H9 (cell line): ENCODE data around the gene MOV10. TPM values are rescaled to one million over a fixed set of nuclear protein-coding genes. Genes with fewer than 3 reads are reported as not detected.

Experiments
- DNase-seq: peaks from one replicate; pipeline ENCODE4 v3.0.0-alpha.2; 2017
- H2AFZ ChIP-seq: one replicate; pipeline ENCODE4 v1.6.1; 2013; ENCODE audit warnings: mild to moderate bottlenecking, low read length, control low read depth, moderate library complexity
- H2AK5ac ChIP-seq: 2 replicates; pipeline ENCODE4 v1.6.1; 2013; ENCODE audit warnings: low read length, control low read depth, mixed read lengths; ENCODE audit not compliant: insufficient read length
- H2BK120ac ChIP-seq: one replicate; pipeline ENCODE4 v1.6.1; 2013; ENCODE audit warnings: low read depth, mild to moderate bottlenecking, low read length, control low read depth, inconsistent platforms; ENCODE audit not compliant: poor library complexity, severe bottlenecking
- H2BK12ac ChIP-seq: 2 replicates; pipeline ENCODE4 v1.6.1; 2013; ENCODE audit warnings: low read length, control low read depth, mixed read lengths, low read depth; ENCODE audit not compliant: insufficient read length
- H2BK15ac ChIP-seq: 2 replicates; pipeline ENCODE4 v1.6.1; 2013; ENCODE audit warnings: low read depth, low read length, control low read depth
- H2BK20ac ChIP-seq: one replicate; pipeline ENCODE4 v1.6.1; 2013; ENCODE audit warnings: low read depth, mild to moderate bottlenecking, low read length, control low read depth, inconsistent platforms; ENCODE audit not compliant: poor library complexity, severe bottlenecking
- H2BK5ac ChIP-seq: 2 replicates; pipeline ENCODE4 v1.6.1; 2013; ENCODE audit warnings: low read length, control low read depth, mixed read lengths; ENCODE audit not compliant: insufficient read length
- H3K14ac ChIP-seq: 2 replicates; pipeline ENCODE4 v1.6.1; 2013; ENCODE audit warnings: low read length, control low read depth; ENCODE audit not compliant: insufficient read depth
- H3K18ac ChIP-seq: 2 replicates; pipeline ENCODE4 v1.6.1; 2013; ENCODE audit warnings: low read depth, mild to moderate bottlenecking, mixed read lengths, low read length, control low read depth; ENCODE audit not compliant: insufficient read length
- H3K23ac ChIP-seq: 2 replicates; pipeline ENCODE4 v1.6.1; 2013; ENCODE audit warnings: low read length, control low read depth, mixed read lengths, low read depth; ENCODE audit not compliant: insufficient read length
- H3K23me2 ChIP-seq: 2 replicates; pipeline ENCODE4 v1.6.1; 2013; ENCODE audit warnings: low read depth, mild to moderate bottlenecking, mixed read lengths, low read length, control low read depth; ENCODE audit not compliant: insufficient read length, poor library complexity, severe bottlenecking
- H3K27ac ChIP-seq: 2 replicates; pipeline ENCODE4 v1.5.1; 2013; ENCODE audit warnings: low read length, control low read depth, mixed read lengths, low read depth; ENCODE audit not compliant: insufficient read length
- H3K27me3 ChIP-seq: 2 replicates; pipeline ENCODE4 v1.6.1; 2013; ENCODE audit warnings: low read length, control low read depth, inconsistent platforms; ENCODE audit not compliant: insufficient read depth
- H3K4ac ChIP-seq: 2 replicates; pipeline ENCODE4 v1.6.1; 2013; ENCODE audit warnings: low read depth, mild to moderate bottlenecking, control low read depth, inconsistent platforms, low read length, moderate library complexity
- H3K4me1 ChIP-seq: 2 replicates; pipeline ENCODE4 v1.6.1; 2013; ENCODE audit warnings: low read length, control low read depth, inconsistent platforms; ENCODE audit not compliant: insufficient read depth
- H3K4me2 ChIP-seq: 2 replicates; pipeline ENCODE4 v1.6.1; 2013; ENCODE audit warnings: low read length, control low read depth, mixed read lengths; ENCODE audit not compliant: insufficient read length, insufficient read depth
- H3K56ac ChIP-seq: 2 replicates; pipeline ENCODE4 v1.6.1; 2013; ENCODE audit warnings: low read depth, mild to moderate bottlenecking, mixed read lengths, low read length, control low read depth; ENCODE audit not compliant: insufficient read length
- H3K79me1 ChIP-seq: 2 replicates; pipeline ENCODE4 v1.6.1; 2013; ENCODE audit warnings: low read depth, mild to moderate bottlenecking, moderate library complexity, low read length, control low read depth, inconsistent platforms; ENCODE audit not compliant: insufficient read depth, poor library complexity, severe bottlenecking
- H3K79me2 ChIP-seq: 2 replicates; pipeline ENCODE4 v1.6.1; 2013; ENCODE audit warnings: low read length, control low read depth, inconsistent platforms; ENCODE audit not compliant: insufficient read depth
- H3K9ac ChIP-seq: 2 replicates; pipeline ENCODE4 v1.6.1; 2013; ENCODE audit warnings: low read length, control low read depth, mixed read lengths; ENCODE audit not compliant: insufficient read length; ENCODE audit errors: extremely low read depth
- H3K9me3 ChIP-seq: one replicate; pipeline ENCODE4 v1.6.1; 2013; ENCODE audit warnings: low read depth, low read length, inconsistent platforms; ENCODE audit not compliant: control insufficient read depth
- H3T11ph ChIP-seq: one replicate; pipeline ENCODE4 v1.6.1; 2013; ENCODE audit warnings: mild to moderate bottlenecking, low read length, control low read depth, inconsistent platforms
- H4K20me1 ChIP-seq: one replicate; pipeline ENCODE4 v1.6.1; 2013; ENCODE audit not compliant: control insufficient read depth, insufficient read length, insufficient read depth
- H4K5ac ChIP-seq: 2 replicates; pipeline ENCODE4 v1.6.1; 2013; ENCODE audit warnings: low read depth, mild to moderate bottlenecking, mixed read lengths, low read length, control low read depth; ENCODE audit not compliant: insufficient read length
- H4K8ac ChIP-seq: replicated peaks from 2 replicates; pipeline ENCODE4 v1.6.1; 2013; ENCODE audit warnings: low read length, control low read depth, mixed read lengths, low read depth; ENCODE audit not compliant: insufficient read length
- H4K91ac ChIP-seq: 2 replicates; pipeline ENCODE4 v1.6.1; 2013; ENCODE audit warnings: low read depth, mild to moderate bottlenecking, moderate library complexity, mixed read lengths, low read length, control low read depth; ENCODE audit not compliant: insufficient read length
- H3K27ac Mint-ChIP-seq, 3 experiments: 2 replicates in 2 of 3; 3 replicates in 1 of 3; pipeline ENCODE4 v1.8.0; 2020 to 2021; ENCODE audit warnings: mixed read lengths in 3 of 3, mild to moderate bottlenecking in 1 of 3, moderate library complexity in 1 of 3
- H3K27me3 Mint-ChIP-seq: 2 replicates; pipeline ENCODE4 v1.8.0; 2021; ENCODE audit warnings: low read depth, mild to moderate bottlenecking, moderate library complexity, mixed read lengths
- H3K36me3 Mint-ChIP-seq, 3 experiments: 2 replicates in 2 of 3; 3 replicates in 1 of 3; pipeline ENCODE4 v1.8.0; 2020 to 2021; ENCODE audit warnings: low read depth in 3 of 3, mixed read lengths in 3 of 3; ENCODE audit not compliant: insufficient read depth in 1 of 3
- H3K4me1 Mint-ChIP-seq, 2 experiments: 2 replicates each; pipeline ENCODE4 v1.8.0; 2020; ENCODE audit warnings: mixed read lengths in 2 of 2
- H3K4me3 Mint-ChIP-seq, 2 experiments: 2 replicates in 1 of 2; 3 replicates in 1 of 2; pipeline ENCODE4 v1.8.0; 2020 to 2021; ENCODE audit warnings: mild to moderate bottlenecking in 2 of 2, mixed read lengths in 2 of 2, moderate library complexity in 1 of 2
- H3K9me3 Mint-ChIP-seq, 2 experiments: 2 replicates in 1 of 2; 3 replicates in 1 of 2; pipeline ENCODE4 v1.8.0; 2020; ENCODE audit warnings: mild to moderate bottlenecking in 2 of 2, mixed read lengths in 2 of 2, moderate library complexity in 1 of 2
- WGBS: extraction: QIAGEN DNeasy Blood & Tissue Kit; methylation state at CpG from one replicate; pipeline ENCODE4 v1.1.7; 2013; ENCODE audit warnings: missing lambda C conversion rate, low lambda C conversion rate, mixed read lengths; ENCODE audit not compliant: insufficient read length; ENCODE audit errors: extremely low coverage; 5-methylcytosine and 5-hydroxymethylcytosine counted together
- total RNA-seq: library from RNA; stranded (reverse); gene quantifications from 2 replicates; pipeline ENCODE4 v1.2.1, GENCODE V29; 2021
- TF ChIP-seq, protein P1 (sequence below): fragments of 200-600 bp; sonication (generic); conservative IDR thresholded peaks from 3 replicates; pipeline ENCODE4 v1.8.0; 2021; ENCODE audit warnings: antibody characterized with exemption, mild to moderate bottlenecking

Gene MOV10
- total RNA-seq, 1 experiment from 2014 or later, result 77.8 TPM

DNA sequence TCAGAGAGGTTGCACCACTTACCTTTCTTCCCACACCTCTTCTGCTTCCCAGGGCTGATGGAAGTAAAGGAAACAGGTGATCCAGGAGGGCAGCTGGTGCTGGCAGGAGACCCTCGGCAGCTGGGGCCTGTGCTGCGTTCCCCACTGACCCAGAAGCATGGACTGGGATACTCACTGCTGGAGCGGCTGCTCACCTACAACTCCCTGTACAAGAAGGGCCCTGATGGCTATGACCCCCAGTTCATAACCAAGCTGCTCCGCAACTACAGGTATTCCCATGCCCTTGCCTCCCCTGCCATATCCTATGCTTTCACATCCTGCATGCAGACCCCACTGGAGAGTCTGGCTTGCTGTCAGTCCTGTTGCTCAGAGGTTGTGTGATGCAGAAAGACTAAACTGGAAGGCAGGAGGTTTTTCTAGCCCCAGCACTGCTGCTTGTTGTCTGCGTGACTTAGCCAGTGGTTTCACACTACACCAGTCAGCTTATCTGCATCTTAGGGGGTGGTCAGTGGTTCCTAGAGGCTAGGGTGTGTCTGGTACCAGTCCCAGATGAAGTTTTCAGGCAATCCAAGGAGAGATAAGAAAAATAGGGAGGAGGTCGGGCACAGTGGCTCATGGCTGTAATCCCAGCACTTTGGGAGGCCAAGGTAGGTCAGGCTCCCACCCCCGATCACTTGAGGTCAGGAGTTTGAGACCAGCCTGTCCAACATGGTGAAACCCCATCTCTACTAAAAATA, 22.3 kb downstream of the MOV10 start:
- H2BK12ac ChIP-seq, result no peak overlapping the region
- TF ChIP-seq, protein P1, sequence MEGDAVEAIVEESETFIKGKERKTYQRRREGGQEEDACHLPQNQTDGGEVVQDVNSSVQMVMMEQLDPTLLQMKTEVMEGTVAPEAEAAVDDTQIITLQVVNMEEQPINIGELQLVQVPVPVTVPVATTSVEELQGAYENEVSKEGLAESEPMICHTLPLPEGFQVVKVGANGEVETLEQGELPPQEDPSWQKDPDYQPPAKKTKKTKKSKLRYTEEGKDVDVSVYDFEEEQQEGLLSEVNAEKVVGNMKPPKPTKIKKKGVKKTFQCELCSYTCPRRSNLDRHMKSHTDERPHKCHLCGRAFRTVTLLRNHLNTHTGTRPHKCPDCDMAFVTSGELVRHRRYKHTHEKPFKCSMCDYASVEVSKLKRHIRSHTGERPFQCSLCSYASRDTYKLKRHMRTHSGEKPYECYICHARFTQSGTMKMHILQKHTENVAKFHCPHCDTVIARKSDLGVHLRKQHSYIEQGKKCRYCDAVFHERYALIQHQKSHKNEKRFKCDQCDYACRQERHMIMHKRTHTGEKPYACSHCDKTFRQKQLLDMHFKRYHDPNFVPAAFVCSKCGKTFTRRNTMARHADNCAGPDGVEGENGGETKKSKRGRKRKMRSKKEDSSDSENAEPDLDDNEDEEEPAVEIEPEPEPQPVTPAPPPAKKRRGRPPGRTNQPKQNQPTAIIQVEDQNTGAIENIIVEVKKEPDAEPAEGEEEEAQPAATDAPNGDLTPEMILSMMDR, result no peak
- peaks cover 4% of the 10 kb centered on the region; the same call in 1 of the 2 replicates for H3K4me1 ChIP-seq
- peaks cover 3% of the 10 kb centered on the region; the same call in 1 of the 2 replicates for H3K27me3 ChIP-seq
- H4K8ac ChIP-seq, result no peak overlapping the region
- no peak for DNase-seq
- no peak overlapping the region for H3K9ac ChIP-seq
- H2BK120ac ChIP-seq, result no peak overlapping the region
- H3K9me3 ChIP-seq, result no peaks in the 10 kb centered on the region
- H3K23ac ChIP-seq, result no peak overlapping the region
- no peak overlapping the region for H3K14ac ChIP-seq
- H3K79me1 ChIP-seq, result no peaks in the 10 kb centered on the region
- no peak overlapping the region for H3K4ac ChIP-seq
- peaks cover 35 to 81% (median 77%) of the 10 kb centered on the region in 3 experiments; a peak in 6 of 7 replicates for H3K36me3 Mint-ChIP-seq
- no peak overlapping the region for H3T11ph ChIP-seq
- H2BK5ac ChIP-seq, result no peak overlapping the region
- H3K27ac Mint-ChIP-seq, result no peak overlapping the region
- H2BK15ac ChIP-seq, result no peak overlapping the region
- no peak overlapping the region for H3K4me2 ChIP-seq
- H3K9me3 Mint-ChIP-seq, result no peaks in the 10 kb centered on the region
- no peak overlapping the region for H2BK20ac ChIP-seq
- no peak overlapping the region for H2AK5ac ChIP-seq
- H3K18ac ChIP-seq, result no peak overlapping the region
- H4K91ac ChIP-seq, result no peak overlapping the region
- no peak overlapping the region for H2AFZ ChIP-seq
- peaks cover 4% of the 10 kb centered on the region for H4K20me1 ChIP-seq
- no peak overlapping the region for H3K4me3 Mint-ChIP-seq
- H3K23me2 ChIP-seq, result no peaks in the 10 kb centered on the region
- H4K5ac ChIP-seq, result no peak overlapping the region
- no CpG with 5 or more reads among the region's 7 CpGs for WGBS
- no peak overlapping the region for H3K27ac ChIP-seq
- H3K79me2 ChIP-seq, result no peaks in the 10 kb centered on the region
- peaks cover 18% of the 10 kb centered on the region for H3K27me3 Mint-ChIP-seq
- peaks cover 35 to 45% of the 10 kb centered on the region in 2 experiments for H3K4me1 Mint-ChIP-seq
- no peak overlapping the region for H3K56ac ChIP-seq
